ENCODE measurements around the gene HDAC4. TPM values are rescaled to one million over a fixed set of nuclear protein-coding genes. Genes with fewer than 3 reads are reported as not detected.
A peak's percentile ranks its signal among the peaks of the same experiment; 100 is the strongest.

Gene HDAC4
- total RNA-seq, 2 donors from 2014 or later: 8.1 to 20.1 TPM

- no peaks in the 10 kb centered on the region for H3K36me3 ChIP-seq
- no peaks in the 10 kb centered on the region for H3K27me3 ChIP-seq
- no peak overlapping the region for H3K4me3 ChIP-seq
- peaks cover 0 to 71% of the 10 kb centered on the region in 2 donors for H3K4me1 ChIP-seq
- TF ChIP-seq CTCF (IDR thresholded peaks at IDR 0.05): no peak
- no peaks in the 10 kb centered on the region for H3K9me3 ChIP-seq
- peak; percentile 89 for DNase-seq (ENCODE audit: low spot score)
- peak overlapping the region; percentile 87 to 91 for H3K27ac ChIP-seq
Measured at GRCh38 chr2:239249776-239250175, 151.0 kb downstream of the HDAC4 start.

DNA sequence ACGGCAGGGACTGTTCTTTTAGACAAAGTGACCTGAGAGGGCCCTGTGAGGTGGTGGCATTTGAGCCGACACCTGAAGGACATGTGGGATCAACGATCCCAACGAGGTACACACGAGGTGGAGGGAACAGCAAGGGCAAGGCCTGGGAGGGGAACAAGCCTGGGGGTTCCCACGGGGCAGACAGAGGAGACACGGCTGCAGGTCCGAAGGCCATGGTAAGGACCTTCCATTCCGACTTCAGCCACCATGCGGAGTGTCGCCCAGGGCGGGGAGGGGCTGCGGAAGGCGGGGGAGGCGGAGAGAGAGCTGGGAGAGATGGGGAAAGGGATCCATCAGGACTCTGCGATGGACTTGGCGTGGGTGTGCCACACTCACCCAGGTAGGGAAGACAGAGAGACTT, 151.8 kb downstream of the HDAC4 start:
- H3K27me3 ChIP-seq: no peaks in the 10 kb centered on the region
- H3K36me3 ChIP-seq: no peaks in the 10 kb centered on the region
- H3K27ac ChIP-seq: peak overlapping the region in 1 of 2 donors; percentile 87
- TF ChIP-seq CTCF (IDR thresholded peaks at IDR 0.05): no peak
- no peak for DNase-seq (ENCODE audit: low spot score)
- peaks cover 0 to 78% of the 10 kb centered on the region in 2 donors for H3K4me1 ChIP-seq
- no peak overlapping the region for H3K4me3 ChIP-seq
- H3K9me3 ChIP-seq: no peaks in the 10 kb centered on the region

- Histone ChIP-seq H3K36me3 (no peaks in the 10 kb centered on the region), H3K27ac (peak overlapping the region in 1 of 2 donors; percentile 81), H3K27me3 (no peaks in the 10 kb centered on the region), H3K4me1 (peaks cover 0 to 66% of the 10 kb centered on the region in 2 donors), H3K9me3 (no peaks in the 10 kb centered on the region), H3K4me3 (no peak overlapping the region)
- DNase-seq (ENCODE audit: low spot score): no peak
- TF ChIP-seq CTCF (IDR thresholded peaks at IDR 0.05): no peak
Measured at GRCh38 chr2:239247401-239248245, 153.2 kb downstream of the HDAC4 start.

DNA sequence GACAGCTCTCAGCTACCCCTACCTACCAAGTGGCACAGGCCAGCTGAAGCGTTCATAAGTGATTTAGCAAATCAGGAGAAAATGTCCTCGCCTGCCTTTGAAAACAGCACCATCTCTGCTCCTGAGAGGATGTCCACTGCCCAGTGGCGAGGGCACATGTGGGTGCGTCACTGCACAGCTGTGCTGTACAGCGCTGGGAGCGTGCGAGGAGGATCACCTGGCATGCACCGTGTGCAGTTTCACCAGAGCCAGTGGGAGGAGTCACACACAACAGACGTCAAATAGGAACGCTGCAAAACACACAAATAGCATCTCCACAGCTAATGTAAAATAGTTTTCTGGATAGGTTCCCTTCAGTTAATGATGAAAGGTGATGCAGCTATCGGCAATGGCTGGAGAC, 154.1 kb downstream of the HDAC4 start:
- no peak overlapping the region for H3K4me3 ChIP-seq
- DNase-seq (ENCODE audit: low spot score): no peak
- H3K27ac ChIP-seq: peak overlapping the region; percentile 69 to 81
- TF ChIP-seq CTCF (IDR thresholded peaks at IDR 0.05): no peak
- peaks cover 0 to 58% of the 10 kb centered on the region in 2 donors for H3K4me1 ChIP-seq
- no peaks in the 10 kb centered on the region for H3K36me3 ChIP-seq
- H3K9me3 ChIP-seq: no peaks in the 10 kb centered on the region
- H3K27me3 ChIP-seq: no peaks in the 10 kb centered on the region

- no peaks in the 10 kb centered on the region for H3K9me3 ChIP-seq
- peaks cover 0 to 58% of the 10 kb centered on the region in 2 donors for H3K4me1 ChIP-seq
- no peak for TF ChIP-seq CTCF (IDR thresholded peaks at IDR 0.05)
- peak overlapping the region in 1 of 2 donors; percentile 26 for H3K4me3 ChIP-seq
- H3K27me3 ChIP-seq: no peaks in the 10 kb centered on the region
- no peak for DNase-seq (ENCODE audit: low spot score)
- no peaks in the 10 kb centered on the region for H3K36me3 ChIP-seq
- H3K27ac ChIP-seq: peak overlapping the region; percentile 69 to 81
Measured at GRCh38 chr2:239245872-239246721, 154.7 kb downstream of the HDAC4 start.

All from right atrium auricular region (tissue), 2 donors.